Thymus (tissue), 11 donors: ENCODE measurements around the gene KLB. TPM values are rescaled to one million over a fixed set of nuclear protein-coding genes. Genes with fewer than 3 reads are reported as not detected.
"Not testable (repeated sequence)": the region's sequence is repeated elsewhere in the genome, so short reads cannot be mapped to it uniquely, and the experiment has no call there.

Source experiments
- DNase-seq, 9 donors: peaks; one replicate each; pipeline ENCODE4 v3.0.0-alpha.2; 2013; ENCODE audit warnings: low spot score in 9 of 9, low read depth in 6 of 9, missing footprints in 1 of 9
- H3K27ac ChIP-seq, 2 donors: one replicate each; pipeline ENCODE4 v1.5.1; 2013; ENCODE audit warnings: control low read depth in 1 of 2, low read depth in 1 of 2, low read length in 1 of 2, mild to moderate bottlenecking in 1 of 2, moderate library complexity in 1 of 2
- H3K27me3 ChIP-seq, 2 donors: one replicate each; pipeline ENCODE4 v1.5.1; 2013; ENCODE audit warnings: low read length in 1 of 2; ENCODE audit not compliant: control insufficient read depth in 2 of 2, insufficient read depth in 1 of 2
- H3K36me3 ChIP-seq, 2 donors: one replicate each; pipeline ENCODE4 v1.5.1; 2013; ENCODE audit warnings: low read length in 1 of 2, mild to moderate bottlenecking in 1 of 2, moderate library complexity in 1 of 2; ENCODE audit not compliant: control insufficient read depth in 2 of 2, insufficient read depth in 2 of 2
- H3K4me1 ChIP-seq, 2 donors: one replicate each; pipeline ENCODE4 v1.5.1; 2013; ENCODE audit warnings: low read length in 2 of 2; ENCODE audit not compliant: control insufficient read depth in 2 of 2, insufficient read depth in 2 of 2
- H3K4me3 ChIP-seq, 2 donors: one replicate each; pipeline ENCODE4 v1.5.1; 2013; ENCODE audit warnings: low read length in 2 of 2, control low read depth in 1 of 2, mild to moderate bottlenecking in 1 of 2
- H3K9me3 ChIP-seq, 2 donors: one replicate each; pipeline ENCODE4 v1.5.1; 2013; ENCODE audit warnings: low read length in 1 of 2, mild to moderate bottlenecking in 1 of 2; ENCODE audit not compliant: control insufficient read depth in 2 of 2, insufficient read depth in 1 of 2
- WGBS: extraction: QIAGEN DNeasy Blood & Tissue Kit; methylation state at CpG from one replicate; pipeline ENCODE4 v1.1.7; 2013; 5-methylcytosine and 5-hydroxymethylcytosine counted together
- polyA plus RNA-seq: library from polyadenylated mRNA; stranded (reverse); fragments of 200-250 nt; gene quantifications from one replicate; pipeline ENCODE4 v1.2.3, GENCODE V29; 2013
- total RNA-seq: library from RNA; stranded (reverse); fragments of 120-200 nt; gene quantifications from one replicate; pipeline ENCODE4 v1.2.4, GENCODE V29; 2013
- donor health status: healthy.

KLB gene
- total and polyA plus RNA-seq, 2 donors: 0.05 to 0.14 TPM

GRCh38 chr4:39410415-39410814, 3.7 kb downstream of the KLB start:
- no peaks in the 10 kb centered on the region for H3K4me1 ChIP-seq
- 69% methylated on average over 5 of the region's 5 CpGs for WGBS
- H3K27me3 ChIP-seq: no peaks in the 10 kb centered on the region
- no peak overlapping the region for H3K4me3 ChIP-seq
- H3K36me3 ChIP-seq: no peaks in the 10 kb centered on the region
- no peak for DNase-seq
- no peak overlapping the region for H3K27ac ChIP-seq
- H3K9me3 ChIP-seq: no peaks in the 10 kb centered on the region

- 99% methylated on average over 8 of the region's 8 CpGs for WGBS
- H3K4me1 ChIP-seq, H3K4me3 ChIP-seq, DNase-seq, H3K9me3 ChIP-seq, H3K27ac ChIP-seq, H3K36me3 ChIP-seq, H3K27me3 ChIP-seq: not testable (repeated sequence)
These were observed 4.8 kb downstream of the KLB start for GRCh38 chr4:39411561-39411960.

- no peak overlapping the region for H3K4me3 ChIP-seq
- H3K9me3 ChIP-seq: no peaks in the 10 kb centered on the region
- DNase-seq: no peak
- no peaks in the 10 kb centered on the region for H3K36me3 ChIP-seq
- 91% methylated on average over 2 of the region's 2 CpGs for WGBS
- no peaks in the 10 kb centered on the region for H3K27me3 ChIP-seq
- H3K4me1 ChIP-seq: no peaks in the 10 kb centered on the region
- no peak overlapping the region for H3K27ac ChIP-seq
These were observed 9.1 kb downstream of the KLB start for GRCh38 chr4:39415678-39416283.

- 97% methylated on average over 3 of the region's 3 CpGs for WGBS
- Histone ChIP-seq H3K27me3 (no peaks in the 10 kb centered on the region), H3K4me3 (no peak overlapping the region), H3K36me3 (no peaks in the 10 kb centered on the region), H3K4me1 (no peaks in the 10 kb centered on the region), H3K27ac (no peak overlapping the region), H3K9me3 (no peaks in the 10 kb centered on the region)
- DNase-seq: no peak
These were observed 15.5 kb downstream of the KLB start for GRCh38 chr4:39422247-39422646.

GRCh38 chr4:39425297-39425696, 18.6 kb downstream of the KLB start:
- H3K9me3 ChIP-seq, H3K27me3 ChIP-seq, H3K36me3 ChIP-seq, H3K27ac ChIP-seq, DNase-seq, H3K4me3 ChIP-seq, H3K4me1 ChIP-seq: not testable (repeated sequence)
- 100% methylated on average over 1 of the region's 1 CpG for WGBS

- Histone ChIP-seq H3K4me3 (no peak overlapping the region), H3K27ac (no peak overlapping the region), H3K4me1 (no peaks in the 10 kb centered on the region), H3K36me3 (no peaks in the 10 kb centered on the region), H3K27me3 (no peaks in the 10 kb centered on the region), H3K9me3 (no peaks in the 10 kb centered on the region)
- WGBS: 99% methylated on average over 1 of the region's 1 CpG
- DNase-seq: no peak
These were observed 20.0 kb downstream of the KLB start for GRCh38 chr4:39426728-39427127.

- Histone ChIP-seq H3K27ac (no peak overlapping the region), H3K27me3 (no peaks in the 10 kb centered on the region), H3K4me1 (no peaks in the 10 kb centered on the region), H3K9me3 (no peaks in the 10 kb centered on the region), H3K4me3 (no peak overlapping the region), H3K36me3 (no peaks in the 10 kb centered on the region)
- 88% methylated on average over 10 of the region's 10 CpGs for WGBS
- no peak for DNase-seq
These were observed 20.9 kb downstream of the KLB start for GRCh38 chr4:39427520-39428114.

GRCh38 chr4:39429476-39430334, 23.0 kb downstream of the KLB start:
- 95% methylated on average over 4 of the region's 4 CpGs for WGBS
- Histone ChIP-seq H3K9me3 (no peaks in the 10 kb centered on the region), H3K4me1 (no peaks in the 10 kb centered on the region), H3K27me3 (no peaks in the 10 kb centered on the region), H3K4me3 (no peak overlapping the region), H3K36me3 (no peaks in the 10 kb centered on the region), H3K27ac (no peak overlapping the region)
- no peak for DNase-seq

- no peaks in the 10 kb centered on the region for H3K9me3 ChIP-seq
- 96% methylated on average over 11 of the region's 11 CpGs for WGBS
- H3K4me3 ChIP-seq: no peak overlapping the region
- H3K36me3 ChIP-seq: no peaks in the 10 kb centered on the region
- no peak for DNase-seq
- H3K27ac ChIP-seq: no peak overlapping the region
- H3K27me3 ChIP-seq: no peaks in the 10 kb centered on the region
- no peaks in the 10 kb centered on the region for H3K4me1 ChIP-seq
These were observed 27.3 kb downstream of the KLB start for GRCh38 chr4:39433878-39434492.
